ENCODE measurements around the gene WNT3. TPM values are rescaled to one million over a fixed set of nuclear protein-coding genes. Genes with fewer than 3 reads are reported as not detected.

Gene WNT3
- total and polyA plus RNA-seq, 2 of the 8 experiments (the other 6 are each of a cell fraction or from before 2014, with no cell fraction given) = 0.56 to 2.0 TPM

GRCh38 chr17:46732754-46733398 lies 85.6 kb downstream of the WNT3 start:
- Histone ChIP-seq H3K36me3 (ENCODE audit: control insufficient read depth in 2 of 4, insufficient read depth in 4 of 4, low read length in 3 of 4) (no peaks in the 10 kb centered on the region), H3K56ac (replicated peaks; ENCODE audit: insufficient read length, low read depth, low read length) (no peak overlapping the region), H3K18ac (ENCODE audit: extremely low read depth, low read length) (no peak overlapping the region), H3K23ac (ENCODE audit: insufficient read length) (no peak overlapping the region), H4K20me1 (replicated peaks in 1 of 2; ENCODE audit: control insufficient read depth in 1 of 2, insufficient read depth in 2 of 2, low read length in 2 of 2) (no peaks in the 10 kb centered on the region), H2AFZ (ENCODE audit: low read length) (no peak overlapping the region), H2BK5ac (ENCODE audit: low read depth, low read length) (no peak overlapping the region), H4K8ac (ENCODE audit: extremely low read depth, insufficient read depth, low read length) (no peak overlapping the region), H3K27ac (ENCODE audit: low read depth, low read length) (no peak overlapping the region), H4K91ac (replicated peaks; ENCODE audit: insufficient read length, low read length) (no peak overlapping the region), H2BK15ac (ENCODE audit: low read length) (no peak overlapping the region), H4K5ac (ENCODE audit: insufficient read length, low read depth, low read length) (no peak overlapping the region), H2BK20ac (ENCODE audit: low read length) (no peak overlapping the region), H3K4me3 (ENCODE audit: extremely low read depth in 1 of 4, insufficient read depth in 2 of 4, low read depth in 3 of 4, low read length in 4 of 4) (peak overlapping the region in 2 of 4 experiments; percentile 20 to 46; a peak in 3 of 8 replicates), H3K27me3 (replicated peaks in 1 of 4; ENCODE audit: control insufficient read depth in 3 of 4, extremely low read depth in 1 of 4, insufficient read depth in 3 of 4, low read length in 3 of 4) (no peaks in the 10 kb centered on the region), H3K9me3 (ENCODE audit: insufficient read depth in 2 of 2, low read depth in 1 of 2, low read length in 1 of 2) (no peaks in the 10 kb centered on the region), H3K79me1 (ENCODE audit: low read depth, low read length) (no peaks in the 10 kb centered on the region), H3K23me2 (ENCODE audit: low read depth, low read length) (no peaks in the 10 kb centered on the region), H3K4me2 (ENCODE audit: insufficient read depth in 1 of 2, low read depth in 2 of 2, low read length in 2 of 2) (peak overlapping the region; percentile 44 to 66), H3K79me2 (ENCODE audit: control insufficient read depth in 1 of 2, insufficient read depth in 2 of 2, low read length in 2 of 2) (no peaks in the 10 kb centered on the region), H2AK5ac (ENCODE audit: low read depth, low read length) (no peak overlapping the region), H2BK120ac (replicated peaks; ENCODE audit: low read depth, low read length) (no peak overlapping the region), H3K4me1 (replicated peaks in 1 of 4; ENCODE audit: control insufficient read depth in 3 of 4, insufficient read depth in 4 of 4, low read length in 3 of 4) (peaks cover 2 to 14% (median 4%) of the 10 kb centered on the region in 4 experiments), H2BK12ac (ENCODE audit: low read depth, low read length) (no peak overlapping the region), H3K9ac (replicated peaks in 1 of 4; ENCODE audit: extremely low read depth in 1 of 4, low read depth in 3 of 4, low read length in 3 of 4) (no peak overlapping the region; a peak in 1 of 7 replicates), H3K14ac (ENCODE audit: insufficient read length) (no peak overlapping the region), H3K4ac (replicated peaks; ENCODE audit: insufficient read length, low read depth, low read length) (no peak overlapping the region)
- CTCF ChIA-PET (ENCODE audit: partially characterized antibody) = interaction anchor here (0.8 to 1.8 kb wide), 4 partner anchors 31 to 51 kb away, joined by 3 to 7 read pairs (median 4); no protein-coding TSS in a partner anchor
- DNase-seq (ENCODE audit: low read depth in 1 of 2, low spot score in 2 of 2) = peak; percentile 10 to 71
- peak; percentile 80 for FAIRE-seq
- 22% methylated on average over 7 of the region's 7 CpGs; no CpG with 5 or more reads in 1 of the 2 experiments for WGBS, 2 experiments (ENCODE audit: extremely low coverage in 1 of 2, insufficient coverage in 1 of 2, insufficient read length in 1 of 2, insufficient replicate concordance in 2 of 2, low coverage in 1 of 2, low lambda C conversion rate in 2 of 2, missing lambda C conversion rate in 1 of 2)
- POLR2A ChIA-PET (ENCODE audit: partially characterized antibody) = interaction anchor here (1.2 kb wide), 1 partner anchor 13 kb away, joined by 3 read pairs; no protein-coding TSS in a partner anchor
- TF ChIP-seq SIN3A (conservative IDR thresholded peaks at IDR 0.05 in 1 of 2, IDR thresholded peaks at IDR 0.05 in 1 of 2; ENCODE audit: low read depth in 1 of 2, low read length in 2 of 2) = peak; percentile 75 to 92; a peak in 2 of 4 replicates
- TF ChIP-seq RAD21 (IDR thresholded peaks at IDR 0.05 in 1 of 2, conservative IDR thresholded peaks at IDR 0.05 in 1 of 2; ENCODE audit: low read depth in 2 of 2, low read length in 2 of 2) = no peak
- no peak for TF ChIP-seq EGR1 (IDR thresholded peaks at IDR 0.05; ENCODE audit: borderline replicate concordance, low read depth, low read length)
- TF ChIP-seq SP1 (IDR thresholded peaks at IDR 0.05; ENCODE audit: low read depth, low read length) = peak; percentile 61; the same call in 1 of the 2 replicates
- no peak for TF ChIP-seq SP4 (IDR thresholded peaks at IDR 0.05; ENCODE audit: low read length)
- no peak for TF ChIP-seq E2F6 (IDR thresholded peaks at IDR 0.05)
- 0 out of 2 replicates have a peak, but pooled peaks have one; percentile 39 for TF ChIP-seq CREB1 (IDR thresholded peaks at IDR 0.05)
- no peak for TF ChIP-seq YY1 (IDR thresholded peaks at IDR 0.05; ENCODE audit: low read depth, low read length)
- TF ChIP-seq CEBPB (IDR thresholded peaks at IDR 0.05; ENCODE audit: low read depth, low read length) = no peak
- no peak for TF ChIP-seq CBX5 (IDR thresholded peaks at IDR 0.05; ENCODE audit: low read depth, low read length)
- TF ChIP-seq PHF8 (conservative IDR thresholded peaks at IDR 0.05; ENCODE audit: low read depth, low read length) = no peak
- TF ChIP-seq KDM1A (IDR thresholded peaks at IDR 0.05; ENCODE audit: borderline replicate concordance, low read length) = no peak

Measured in H1 (cell line).